ENCODE results near the gene RBFOX1.

RBFOX1 gene

GRCh38 chr16:7334801-7335560 lies 2.3 kb downstream of the RBFOX1 start:
- no peak for DNase-seq (ENCODE audit: low read depth)

- no peak for DNase-seq (ENCODE audit: low read depth)
These were observed 3.5 kb downstream of the RBFOX1 start for GRCh38 chr16:7335991-7336634.

- no peak for DNase-seq (ENCODE audit: low read depth)
These were observed 4.1 kb downstream of the RBFOX1 start for GRCh38 chr16:7336742-7337141.

GRCh38 chr16:7338826-7339225 lies 6.2 kb downstream of the RBFOX1 start:
- DNase-seq (ENCODE audit: low read depth): no peak

GRCh38 chr16:7339700-7340099 lies 7.1 kb downstream of the RBFOX1 start:
- DNase-seq (ENCODE audit: low read depth): no peak

GRCh38 chr16:7340938-7341337 lies 8.3 kb downstream of the RBFOX1 start:
- DNase-seq (ENCODE audit: low read depth): no peak

- no peak for DNase-seq (ENCODE audit: low read depth)
These were observed 10.0 kb downstream of the RBFOX1 start for GRCh38 chr16:7342598-7342997.

- DNase-seq (ENCODE audit: low read depth): no peak
These were observed 10.6 kb downstream of the RBFOX1 start for GRCh38 chr16:7343243-7343642.

- DNase-seq (ENCODE audit: low read depth): no peak
These were observed 12.5 kb downstream of the RBFOX1 start for GRCh38 chr16:7344830-7345780.

GRCh38 chr16:7350806-7351205 lies 18.2 kb downstream of the RBFOX1 start:
- DNase-seq (ENCODE audit: low read depth): no peak

GRCh38 chr16:7351610-7352510 lies 19.2 kb downstream of the RBFOX1 start:
- DNase-seq (ENCODE audit: low read depth): no peak

GRCh38 chr16:7355758-7356157 lies 23.1 kb downstream of the RBFOX1 start:
- DNase-seq (ENCODE audit: low read depth): no peak

- DNase-seq (ENCODE audit: low read depth): no peak
These were observed 28.9 kb downstream of the RBFOX1 start for GRCh38 chr16:7361416-7362129.

GRCh38 chr16:7362231-7362630 lies 29.6 kb downstream of the RBFOX1 start:
- DNase-seq (ENCODE audit: low read depth): no peak

GRCh38 chr16:7363422-7364417 lies 31.1 kb downstream of the RBFOX1 start:
- DNase-seq (ENCODE audit: low read depth): no peak

GRCh38 chr16:7366041-7366440 lies 33.4 kb downstream of the RBFOX1 start:
- no peak for DNase-seq (ENCODE audit: low read depth)

GRCh38 chr16:7366993-7367880 lies 34.6 kb downstream of the RBFOX1 start:
- DNase-seq (ENCODE audit: low read depth): no peak

- DNase-seq (ENCODE audit: low read depth): no peak
These were observed 36.6 kb downstream of the RBFOX1 start for GRCh38 chr16:7369204-7369603.

- no peak for DNase-seq (ENCODE audit: low read depth)
These were observed 39.5 kb downstream of the RBFOX1 start for GRCh38 chr16:7372095-7372494.

Data from stimulated activated CD8-positive, alpha-beta memory T cell treated with anti-CD3 and anti-CD28 coated beads, Interleukin-15, amount 100 ng/mL, for 1 hour (primary cell).